ENCODE measurements around the gene PIK3R1. TPM values are rescaled to one million over a fixed set of nuclear protein-coding genes. Genes with fewer than 3 reads are reported as not detected.

The PIK3R1 gene
- total RNA-seq, 2 donors from 2014 or later: 32.4 to 58.7 TPM

DNA sequence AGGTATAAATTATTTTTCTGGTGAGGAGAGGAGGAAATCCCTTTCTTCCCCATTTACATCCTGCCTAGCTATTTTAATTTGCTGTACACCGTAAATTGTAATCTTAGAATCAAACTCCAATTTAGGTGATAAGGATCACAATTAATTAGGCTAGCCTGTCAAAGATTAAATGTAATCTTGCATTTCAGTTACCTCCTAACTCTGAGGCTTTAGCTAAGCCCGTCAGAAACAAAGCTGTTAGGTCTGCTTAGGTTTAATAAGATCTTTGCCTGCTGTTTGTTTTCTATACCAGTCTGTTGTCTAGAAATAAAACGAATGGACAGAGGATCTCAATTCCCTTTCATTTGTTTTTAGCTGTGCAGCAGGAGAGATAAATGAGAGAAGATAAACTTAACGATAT is 51.5 kb downstream of the PIK3R1 start:
- ATAC-seq (no peak), DNase-seq (no peak)
- no peaks in the 10 kb centered on the region for H3K36me3 ChIP-seq (replicated peaks in 1 of 2; ENCODE audit: insufficient read depth in 1 of 2, low read depth in 2 of 2)
- WGBS, 2 donors: 29 to 39% methylated on average over 4 of the region's 4 CpGs
- peak overlapping the region; percentile 8 to 62 (median 29) for H3K27ac ChIP-seq
- H3K27me3 ChIP-seq: no peaks in the 10 kb centered on the region
- peaks cover 62% of the 10 kb centered on the region for H3K4me1 ChIP-seq
- H3K4me3 ChIP-seq: no peak overlapping the region
- TF ChIP-seq, protein P1, sequence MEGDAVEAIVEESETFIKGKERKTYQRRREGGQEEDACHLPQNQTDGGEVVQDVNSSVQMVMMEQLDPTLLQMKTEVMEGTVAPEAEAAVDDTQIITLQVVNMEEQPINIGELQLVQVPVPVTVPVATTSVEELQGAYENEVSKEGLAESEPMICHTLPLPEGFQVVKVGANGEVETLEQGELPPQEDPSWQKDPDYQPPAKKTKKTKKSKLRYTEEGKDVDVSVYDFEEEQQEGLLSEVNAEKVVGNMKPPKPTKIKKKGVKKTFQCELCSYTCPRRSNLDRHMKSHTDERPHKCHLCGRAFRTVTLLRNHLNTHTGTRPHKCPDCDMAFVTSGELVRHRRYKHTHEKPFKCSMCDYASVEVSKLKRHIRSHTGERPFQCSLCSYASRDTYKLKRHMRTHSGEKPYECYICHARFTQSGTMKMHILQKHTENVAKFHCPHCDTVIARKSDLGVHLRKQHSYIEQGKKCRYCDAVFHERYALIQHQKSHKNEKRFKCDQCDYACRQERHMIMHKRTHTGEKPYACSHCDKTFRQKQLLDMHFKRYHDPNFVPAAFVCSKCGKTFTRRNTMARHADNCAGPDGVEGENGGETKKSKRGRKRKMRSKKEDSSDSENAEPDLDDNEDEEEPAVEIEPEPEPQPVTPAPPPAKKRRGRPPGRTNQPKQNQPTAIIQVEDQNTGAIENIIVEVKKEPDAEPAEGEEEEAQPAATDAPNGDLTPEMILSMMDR (IDR thresholded peaks at IDR 0.05): no peak
- TF ChIP-seq POLR2A (IDR thresholded peaks at IDR 0.05): no peak
- intact Hi-C loops (cut with DNase I): no loop called here
- H3K9me3 ChIP-seq: no peaks in the 10 kb centered on the region

DNA sequence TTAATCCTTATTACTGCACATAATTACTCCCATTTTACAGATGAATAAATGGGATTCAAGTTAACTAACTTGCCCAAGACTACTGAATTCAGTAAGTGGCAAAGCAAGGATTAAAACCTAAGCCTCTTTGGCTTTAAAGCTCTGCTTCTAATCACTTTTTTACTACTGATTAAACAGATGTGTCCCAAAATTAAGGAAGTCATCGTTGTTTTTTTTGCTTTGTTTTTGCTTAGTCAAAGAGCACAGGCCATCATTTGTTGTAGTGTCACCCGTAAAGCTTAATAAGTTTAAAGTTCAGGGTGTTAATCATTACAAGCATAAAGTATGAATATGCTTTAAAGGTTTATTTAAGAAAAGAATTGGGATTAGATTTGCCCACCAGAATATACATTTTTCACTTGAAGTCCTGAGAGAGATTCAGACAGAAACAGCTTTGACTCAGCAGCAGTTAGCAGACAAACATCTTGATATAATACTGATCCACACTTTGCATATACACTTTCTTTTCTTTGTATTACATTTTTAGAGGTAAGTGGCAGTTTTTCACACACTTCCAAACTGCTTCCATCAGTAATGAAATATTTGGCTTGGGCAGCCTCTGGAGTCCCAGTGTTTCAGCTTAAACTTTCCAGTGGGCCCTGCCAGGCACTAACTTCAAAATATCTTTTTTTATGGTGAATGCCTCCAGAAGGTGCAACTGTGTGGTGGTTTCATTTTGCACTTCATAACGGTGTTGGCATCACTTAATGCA is 52.7 kb downstream of the PIK3R1 start:
- 35 to 52% methylated on average over 3 of the region's 3 CpGs for WGBS, 2 donors
- no peaks in the 10 kb centered on the region for H3K27me3 ChIP-seq
- peaks cover 61% of the 10 kb centered on the region for H3K4me1 ChIP-seq
- ATAC-seq (no peak), DNase-seq (no peak)
- no peak overlapping the region for H3K4me3 ChIP-seq
- H3K9me3 ChIP-seq: no peaks in the 10 kb centered on the region
- H3K36me3 ChIP-seq (replicated peaks in 1 of 2; ENCODE audit: insufficient read depth in 1 of 2, low read depth in 2 of 2): no peaks in the 10 kb centered on the region
- TF ChIP-seq, protein P1 (IDR thresholded peaks at IDR 0.05): no peak
- no peak for TF ChIP-seq POLR2A (IDR thresholded peaks at IDR 0.05)
- intact Hi-C loops (cut with DNase I): no loop called here
- peak overlapping the region in 2 of 4 donors; percentile 3 to 42 for H3K27ac ChIP-seq

DNA sequence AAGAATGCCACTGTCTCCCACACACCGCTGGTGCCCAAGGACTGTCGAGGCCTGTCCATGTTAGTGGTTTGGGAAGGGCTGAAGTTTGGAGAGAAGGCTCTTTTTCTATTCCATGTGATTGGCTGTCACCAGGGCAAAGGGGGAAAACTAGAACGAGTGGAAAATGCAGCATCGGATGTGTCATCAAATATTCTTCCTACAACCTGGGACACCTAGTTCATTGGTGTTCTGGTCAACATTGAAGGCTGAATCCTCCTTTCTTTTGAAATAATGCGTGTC is 53.2 kb downstream of the PIK3R1 start:
- ATAC-seq (no peak), DNase-seq (no peak)
- peak overlapping the region in 2 of 4 donors; percentile 3 to 42 for H3K27ac ChIP-seq
- H3K9me3 ChIP-seq: no peaks in the 10 kb centered on the region
- no peaks in the 10 kb centered on the region for H3K27me3 ChIP-seq
- H3K4me1 ChIP-seq: peaks cover 56% of the 10 kb centered on the region
- 88 to 89% methylated on average over 5 of the region's 5 CpGs for WGBS, 2 donors
- TF ChIP-seq, protein P1 (IDR thresholded peaks at IDR 0.05): no peak
- no peak for TF ChIP-seq POLR2A (IDR thresholded peaks at IDR 0.05)
- H3K36me3 ChIP-seq (replicated peaks in 1 of 2; ENCODE audit: insufficient read depth in 1 of 2, low read depth in 2 of 2): no peaks in the 10 kb centered on the region
- H3K4me3 ChIP-seq: no peak overlapping the region
- intact Hi-C loops (cut with DNase I): no loop called here

- Histone ChIP-seq H3K4me1 (peaks cover 46% of the 10 kb centered on the region), H3K27ac (no peak overlapping the region), H3K4me3 (no peak overlapping the region), H3K27me3 (no peaks in the 10 kb centered on the region), H3K36me3 (replicated peaks in 1 of 2; ENCODE audit: insufficient read depth in 1 of 2, low read depth in 2 of 2) (no peaks in the 10 kb centered on the region), H3K9me3 (no peaks in the 10 kb centered on the region)
- DNase-seq: no peak
- ATAC-seq: no peak
- no peak for TF ChIP-seq POLR2A (IDR thresholded peaks at IDR 0.05)
- TF ChIP-seq, protein P1 (IDR thresholded peaks at IDR 0.05): no peak
- intact Hi-C loops (cut with DNase I): no loop called here
- WGBS, 2 donors: 77 to 93% methylated on average over 2 of the region's 2 CpGs
Observed at GRCh38 chr5:68269820-68270219, 54.3 kb downstream of the PIK3R1 start.

- no peak for DNase-seq
- intact Hi-C loops (cut with DNase I): no loop called here
- H3K27me3 ChIP-seq: no peaks in the 10 kb centered on the region
- no peaks in the 10 kb centered on the region for H3K9me3 ChIP-seq
- ATAC-seq: no peak
- H3K4me3 ChIP-seq: no peak overlapping the region
- no peak overlapping the region for H3K27ac ChIP-seq
- no peaks in the 10 kb centered on the region for H3K36me3 ChIP-seq (replicated peaks in 1 of 2; ENCODE audit: insufficient read depth in 1 of 2, low read depth in 2 of 2)
- TF ChIP-seq POLR2A (IDR thresholded peaks at IDR 0.05): no peak
- TF ChIP-seq, protein P1 (IDR thresholded peaks at IDR 0.05): no peak
- peaks cover 39% of the 10 kb centered on the region for H3K4me1 ChIP-seq
Observed at GRCh38 chr5:68270399-68270975, 54.9 kb downstream of the PIK3R1 start.

Measured in body of pancreas (tissue), 4 donors.